K562 (cell line): ENCODE data around the gene NOL4L. TPM values are rescaled to one million over a fixed set of nuclear protein-coding genes. Genes with fewer than 3 reads are reported as not detected.

ENCODE experiments used
- KLF1 ChIP-seq: fragments of 450-650 bp; IDR thresholded peaks from 2 replicates; pipeline ENCODE4 v1.6.1; 2016; ENCODE audit warnings: missing genetic modification characterization, missing compliant biosample characterization
- MXI1 ChIP-seq: IDR thresholded peaks from 2 replicates; pipeline ENCODE4 v1.6.1; 2011; ENCODE audit warnings: low read depth, mild to moderate bottlenecking, improper control_type of control experiment, low read length
- PBX2 ChIP-seq, 2 experiments: IDR thresholded peaks in 1 of 2; conservative IDR thresholded peaks in 1 of 2; 2 replicates each; pipeline ENCODE4 v1.6.1; 2016; ENCODE audit warnings: low read depth in 2 of 2, mild to moderate bottlenecking in 1 of 2, missing compliant biosample characterization in 1 of 2, missing genetic modification characterization in 1 of 2, moderate library complexity in 1 of 2
- TCF3 ChIP-seq: sonication (generic); formaldehyde crosslinking; IDR thresholded peaks from 2 replicates; pipeline ENCODE4 v1.4.0; 2020; ENCODE audit warnings: mild to moderate bottlenecking, missing genetic modification reagents
- ZNF384 ChIP-seq: IDR thresholded peaks from 2 replicates; pipeline ENCODE4 v1.6.1; 2012; ENCODE audit warnings: low read depth, low read length, improper control_type of control experiment
- polyA plus RNA-seq, 8 experiments: library from polyadenylated mRNA; depleted of rRNA in 4 of 8; stranded (reverse) in 5 of 8; unstranded in 3 of 8; fragments of >200 nt; fragmentation: Nextera tagmentation in 2 of 8; fragmentation: Illumina TruSeq in 1 of 8; extraction: Ambion mirVana in 2 of 8; extraction: Trizol in 1 of 8; gene quantifications; 2 replicates each; pipeline versions ENCODE4 v1.2.1 to v1.2.3, GENCODE V29; 2011 to 2014; ENCODE audit warnings: inconsistent platforms in 1 of 8, missing spikeins in 1 of 8
- total RNA-seq, 7 experiments: library from RNA; depleted of rRNA in 6 of 7; stranded (reverse); fragments of >200 nt in 6 of 7; fragmentation: Illumina TruSeq in 2 of 7; extraction: Trizol in 2 of 7; gene quantifications; 2 replicates each; pipeline versions ENCODE4 v1.2.1 to v1.2.3, GENCODE V29; 2011 to 2021; ENCODE audit warnings: low replicate concordance in 1 of 7

Gene NOL4L
- total and polyA plus RNA-seq, 9 of the 15 experiments (the other 6 are each of a cell fraction or from before 2014, with no cell fraction given): 5.1 to 36.2 (median 13.6) TPM

- TF ChIP-seq PBX2 (CRISPR knock-in tag; IDR thresholded peaks at IDR 0.05; ENCODE audit: low read depth): no peak
- TF ChIP-seq PBX2 (tag; conservative IDR thresholded peaks at IDR 0.05; ENCODE audit: low read depth): no peak
- TF ChIP-seq TCF3 (CRISPR knock-in tag): no peak
- no peak for TF ChIP-seq KLF1 (tag)
- no peak for TF ChIP-seq ZNF384
- TF ChIP-seq MXI1: no peak
- TF ChIP-seq, all 486 proteins: peak for 8
Measured at GRCh38 chr20:32490942-32491763, 94.0 kb downstream of the NOL4L start (continued).
